Lower leg skin (tissue), 4 donors: Measurements from ENCODE around the gene SBK3. TPM values are rescaled to one million over a fixed set of nuclear protein-coding genes. Genes with fewer than 3 reads are reported as not detected.

Source experiments
- DNase-seq, 2 donors: peaks; one replicate each; pipeline ENCODE4 v3.0.0-alpha.2; 2019; ENCODE audit warnings: low spot score in 2 of 2
- H3K4me3 ChIP-seq: fragments of 200-600 bp; sonication (generic); 2 replicates; pipeline ENCODE4 v1.5.1; 2017; ENCODE audit warnings: mild to moderate bottlenecking, low read depth; ENCODE audit not compliant: poor library complexity, severe bottlenecking
- POLR2A ChIP-seq, 2 donors: fragments of 450-650 bp; IDR thresholded peaks; one replicate each; pipeline ENCODE4 v1.6.1; 2016 to 2017; ENCODE audit warnings: antibody characterized with exemption in 2 of 2, mild to moderate bottlenecking in 1 of 2, moderate library complexity in 1 of 2
- WGBS, 2 donors: methylation state at CpG; one replicate each; pipeline ENCODE4 v1.1.5; 2018; 5-methylcytosine and 5-hydroxymethylcytosine counted together
- intact Hi-C: fragments of 100-400 bp; cut with DNase I; formaldehyde crosslinking; loops from one replicate; pipeline ENCODE4 v1.15.0; 2023; ENCODE audit warnings: low total_unique reads
- total RNA-seq, 4 donors: library from RNA; depleted of rRNA; stranded (reverse); fragments of >200 nt; gene quantifications; one replicate each; pipeline ENCODE4 v1.1.0, GENCODE V29; 2016
- TF ChIP-seq, protein P1 (sequence below), 3 donors: fragments of 450-650 bp; IDR thresholded peaks; one replicate each; pipeline ENCODE4 v1.5.1; 2016; ENCODE audit warnings: antibody characterized with exemption in 3 of 3, mild to moderate bottlenecking in 3 of 3, moderate library complexity in 2 of 3

Gene SBK3
- total RNA-seq, 4 donors from 2014 or later, result 0.26 TPM; not detected in 3

DNA sequence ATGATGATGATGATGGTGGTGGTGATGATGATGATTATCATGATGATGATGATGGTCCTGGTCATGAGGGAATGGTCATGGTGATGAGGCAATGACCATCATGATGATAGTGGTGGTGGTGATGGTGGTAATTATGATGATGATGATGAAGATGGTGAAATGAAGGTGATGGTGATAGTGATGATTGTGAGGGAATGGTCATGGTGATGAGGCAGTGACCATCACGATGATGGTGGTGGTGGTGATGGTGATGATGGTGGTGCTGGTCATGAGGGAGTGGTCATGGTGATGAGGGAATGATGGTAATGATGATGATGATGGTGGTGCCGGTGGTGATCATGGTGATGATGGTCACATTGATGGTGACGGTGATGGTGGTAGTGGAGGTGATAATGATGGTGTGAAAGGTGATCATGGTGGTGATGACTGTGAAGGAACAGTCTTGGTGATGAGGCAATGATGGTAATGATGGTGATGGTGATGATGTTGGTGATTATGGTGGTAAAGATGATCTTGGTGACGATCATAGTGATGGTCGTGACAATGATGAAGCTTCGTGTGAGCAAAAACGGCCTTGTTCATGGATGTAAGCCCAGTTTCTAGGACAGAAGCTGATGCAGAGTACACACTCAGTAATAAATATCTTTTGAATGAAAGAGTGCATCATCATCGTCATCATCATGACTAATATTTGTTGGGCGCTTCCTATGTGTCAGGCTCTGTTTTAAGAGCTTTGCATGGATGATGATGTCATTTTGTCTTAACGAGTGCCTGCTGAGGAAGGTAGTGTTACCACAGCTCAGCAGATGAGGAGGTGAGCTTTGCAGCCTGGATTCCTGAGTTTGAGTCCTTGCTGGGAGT is 25.7 kb downstream of the SBK3 start:
- no peak for TF ChIP-seq POLR2A (IDR thresholded peaks at IDR 0.05)
- TF ChIP-seq, protein P1, sequence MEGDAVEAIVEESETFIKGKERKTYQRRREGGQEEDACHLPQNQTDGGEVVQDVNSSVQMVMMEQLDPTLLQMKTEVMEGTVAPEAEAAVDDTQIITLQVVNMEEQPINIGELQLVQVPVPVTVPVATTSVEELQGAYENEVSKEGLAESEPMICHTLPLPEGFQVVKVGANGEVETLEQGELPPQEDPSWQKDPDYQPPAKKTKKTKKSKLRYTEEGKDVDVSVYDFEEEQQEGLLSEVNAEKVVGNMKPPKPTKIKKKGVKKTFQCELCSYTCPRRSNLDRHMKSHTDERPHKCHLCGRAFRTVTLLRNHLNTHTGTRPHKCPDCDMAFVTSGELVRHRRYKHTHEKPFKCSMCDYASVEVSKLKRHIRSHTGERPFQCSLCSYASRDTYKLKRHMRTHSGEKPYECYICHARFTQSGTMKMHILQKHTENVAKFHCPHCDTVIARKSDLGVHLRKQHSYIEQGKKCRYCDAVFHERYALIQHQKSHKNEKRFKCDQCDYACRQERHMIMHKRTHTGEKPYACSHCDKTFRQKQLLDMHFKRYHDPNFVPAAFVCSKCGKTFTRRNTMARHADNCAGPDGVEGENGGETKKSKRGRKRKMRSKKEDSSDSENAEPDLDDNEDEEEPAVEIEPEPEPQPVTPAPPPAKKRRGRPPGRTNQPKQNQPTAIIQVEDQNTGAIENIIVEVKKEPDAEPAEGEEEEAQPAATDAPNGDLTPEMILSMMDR (IDR thresholded peaks at IDR 0.05), result peak in 1 of 3 donors; percentile 15
- intact Hi-C loops, result loop anchor here (5.0 to 10.0 kb wide), 2 partner anchors 95 to 113 kb away; no protein-coding TSS in a partner anchor
- H3K4me3 ChIP-seq, result no peak overlapping the region
- WGBS, 2 donors, result 77 to 83% methylated on average over 10 of the region's 10 CpGs
- no peak for DNase-seq

DNA sequence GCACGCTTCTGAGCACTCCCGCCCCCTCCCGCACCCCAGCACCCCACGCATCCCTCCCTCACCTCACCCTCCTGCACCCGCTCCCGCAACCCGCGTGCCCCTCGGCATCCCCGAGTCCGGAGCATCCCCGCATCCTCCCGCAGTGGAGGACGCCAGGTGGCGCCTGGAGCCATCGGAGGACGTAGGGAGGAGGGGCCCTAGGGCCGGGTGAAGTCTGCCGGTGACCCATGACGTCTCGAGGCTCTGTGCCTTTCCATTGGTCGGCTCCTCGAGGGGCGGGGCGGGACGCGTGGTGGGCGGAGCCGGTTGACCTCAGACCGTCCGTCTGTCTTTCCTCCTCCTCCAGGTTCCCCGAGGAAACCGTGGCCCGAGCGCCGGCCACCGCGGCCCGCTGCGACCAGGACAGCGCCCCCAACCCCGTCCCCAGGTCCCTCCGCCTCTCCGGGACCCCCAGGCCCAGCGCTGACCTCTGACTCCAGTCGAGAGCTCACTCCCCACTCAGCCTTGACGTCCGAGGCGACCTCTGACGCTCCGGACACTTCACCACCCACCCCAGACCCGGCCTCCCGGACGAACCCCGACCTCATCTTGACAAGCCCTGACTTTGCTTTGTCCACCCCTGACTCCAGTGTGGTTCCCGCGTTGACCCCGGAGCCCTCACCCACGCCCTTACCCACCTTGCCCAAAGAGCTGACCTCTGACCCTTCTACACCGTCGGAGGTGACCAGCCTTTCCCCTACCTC is 28.3 kb downstream of the SBK3 start:
- intact Hi-C loops, result loop anchor here (5.0 to 10.0 kb wide), 2 partner anchors 98 to 115 kb away; no protein-coding TSS in a partner anchor

DNA sequence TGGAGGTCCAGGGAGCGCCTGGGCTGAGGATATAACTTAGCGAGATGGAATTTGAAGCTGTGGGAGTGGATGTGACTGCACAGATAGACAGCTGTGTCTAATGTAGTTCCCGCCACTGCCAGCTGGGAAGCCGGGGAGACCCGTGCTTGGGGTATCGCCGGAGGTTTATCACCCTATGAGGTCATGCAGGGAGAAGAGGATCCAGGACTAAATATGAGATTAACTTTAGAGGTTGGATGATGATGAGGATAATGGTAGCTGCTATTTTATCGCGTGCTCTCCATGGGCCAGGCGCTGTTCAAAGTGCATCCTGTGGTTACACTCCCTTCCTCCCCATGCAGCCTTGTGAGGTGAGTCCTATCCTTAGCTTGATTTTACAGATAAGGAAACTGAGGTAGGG is 37.2 kb downstream of the SBK3 start:
- intact Hi-C loops, result no loop called here

More for the DNA sequence above, 28.3 kb downstream of the SBK3 start:
- DNase-seq, result peak; percentile 90 to 99
- TF ChIP-seq, protein P1 (IDR thresholded peaks at IDR 0.05), result peak in 1 of 3 donors; percentile 62
- TF ChIP-seq POLR2A (IDR thresholded peaks at IDR 0.05), result no peak
- no peak overlapping the region for H3K4me3 ChIP-seq
- WGBS, 2 donors, result 9 to 11% methylated on average over 58 of the region's 61 CpGs

DNA sequence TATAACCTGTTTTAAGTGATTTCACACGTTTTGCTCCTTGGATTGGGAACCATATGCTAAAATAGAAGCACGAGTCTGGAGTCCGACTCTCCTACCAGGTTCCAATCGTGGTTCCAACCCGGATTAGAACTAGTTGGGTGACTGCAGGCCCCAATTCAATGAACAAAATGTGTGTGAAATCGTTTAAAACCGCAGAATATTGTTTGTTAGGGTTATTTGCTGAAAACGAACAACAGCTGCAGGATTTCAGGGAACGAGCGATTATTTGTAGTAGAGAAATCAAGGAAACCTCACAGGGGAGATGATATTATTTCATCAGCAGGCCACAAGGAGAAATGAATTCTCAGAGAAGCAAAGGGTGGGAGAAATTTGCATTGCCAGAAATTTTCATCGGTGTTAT is 40.4 kb downstream of the SBK3 start:
- no peak overlapping the region for H3K4me3 ChIP-seq
- DNase-seq, result no peak
- TF ChIP-seq, protein P1 (IDR thresholded peaks at IDR 0.05), result no peak
- no peak for TF ChIP-seq POLR2A (IDR thresholded peaks at IDR 0.05)
- 85 to 88% methylated on average over 11 of the region's 11 CpGs for WGBS, 2 donors
- intact Hi-C loops, result no loop called here

More for the DNA sequence above, 37.2 kb downstream of the SBK3 start:
- H3K4me3 ChIP-seq, result no peak overlapping the region
- WGBS, 2 donors, result 76 to 77% methylated on average over 10 of the region's 10 CpGs
- no peak for TF ChIP-seq POLR2A (IDR thresholded peaks at IDR 0.05)
- TF ChIP-seq, protein P1 (IDR thresholded peaks at IDR 0.05), result no peak
- DNase-seq, result no peak

DNA sequence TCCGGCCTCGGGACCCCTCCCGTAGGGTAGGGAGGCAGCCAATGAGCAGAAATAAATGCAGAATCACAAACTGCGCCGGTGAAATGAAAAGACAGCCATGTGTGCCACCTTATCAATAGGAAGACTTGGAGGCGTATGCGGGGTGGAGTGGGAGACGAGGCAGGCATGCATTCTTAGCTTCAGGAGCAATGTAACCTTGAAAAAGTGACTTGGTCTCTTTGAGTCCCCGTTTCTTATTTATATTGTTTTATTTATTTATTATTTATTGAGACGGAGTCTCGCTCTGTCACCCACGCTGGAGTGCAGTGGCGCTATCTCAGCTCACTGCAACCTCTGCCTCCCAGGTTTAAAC is 41.1 kb downstream of the SBK3 start:
- no peak overlapping the region for H3K4me3 ChIP-seq
- DNase-seq, result no peak
- WGBS, 2 donors, result 24 to 31% methylated on average over 13 of the region's 13 CpGs
- TF ChIP-seq, protein P1 (IDR thresholded peaks at IDR 0.05), result no peak
- no peak for TF ChIP-seq POLR2A (IDR thresholded peaks at IDR 0.05)
- intact Hi-C loops, result no loop called here
